HepG2 (cell line): Measurements from ENCODE around the gene PGC. TPM values are rescaled to one million over a fixed set of nuclear protein-coding genes. Genes with fewer than 3 reads are reported as not detected.

Source experiments
- AHR ChIP-seq: IDR thresholded peaks from 2 replicates; pipeline ENCODE4 v1.6.1; 2018; ENCODE audit warnings: missing genetic modification reagents, missing compliant biosample characterization
- ATF7 ChIP-seq, 2 experiments: fragments of 450-650 bp in 1 of 2; sonication (generic) in 1 of 2; formaldehyde crosslinking in 1 of 2; IDR thresholded peaks; 2 replicates each; pipeline versions ENCODE4 v1.4.0 to v1.6.1; 2016 to 2020; ENCODE audit warnings: antibody characterized with exemption in 1 of 2, mild to moderate bottlenecking in 1 of 2, missing genetic modification reagents in 1 of 2
- GABPB1 ChIP-seq: IDR thresholded peaks from 2 replicates; pipeline ENCODE4 v1.6.1; 2016; ENCODE audit warnings: mild to moderate bottlenecking, missing genetic modification reagents, moderate library complexity, missing compliant biosample characterization
- GATAD1 ChIP-seq: IDR thresholded peaks from 2 replicates; pipeline ENCODE4 v1.6.1; 2016; ENCODE audit warnings: missing genetic modification reagents, missing compliant biosample characterization
- MEIS2 ChIP-seq: sonication (generic); formaldehyde crosslinking; IDR thresholded peaks from 2 replicates; pipeline ENCODE4 v1.9.0; 2021; ENCODE audit warnings: mild to moderate bottlenecking, missing genetic modification reagents
- MIXL1 ChIP-seq: IDR thresholded peaks from 2 replicates; pipeline ENCODE4 v1.6.1; 2016
- NFKB2 ChIP-seq: sonication (generic); formaldehyde crosslinking; IDR thresholded peaks from 2 replicates; pipeline ENCODE4 v1.4.0; 2020; ENCODE audit warnings: missing genetic modification reagents, borderline replicate concordance
- NRL ChIP-seq: sonication (generic); formaldehyde crosslinking; IDR thresholded peaks from 2 replicates; pipeline ENCODE4 v1.5.0; 2020; ENCODE audit warnings: missing genetic modification reagents, mild to moderate bottlenecking, moderate library complexity, borderline replicate concordance
- PAF1 ChIP-seq: IDR thresholded peaks from 2 replicates; pipeline ENCODE4 v1.6.1; 2016; ENCODE audit warnings: missing genetic modification reagents, missing compliant biosample characterization
- PATZ1 ChIP-seq: sonication (generic); formaldehyde crosslinking; IDR thresholded peaks from 2 replicates; pipeline ENCODE4 v1.4.0; 2020; ENCODE audit warnings: missing genetic modification reagents
- PITX1 ChIP-seq: sonication (generic); formaldehyde crosslinking; IDR thresholded peaks from 2 replicates; pipeline ENCODE4 v1.5.1; 2020; ENCODE audit warnings: mild to moderate bottlenecking, missing genetic modification reagents
- UBTF ChIP-seq: sonication (generic); formaldehyde crosslinking; IDR thresholded peaks from 2 replicates; pipeline ENCODE4 v1.4.0; 2020; ENCODE audit warnings: mild to moderate bottlenecking, missing genetic modification reagents
- ZBTB21 ChIP-seq: sonication (generic); formaldehyde crosslinking; IDR thresholded peaks from 2 replicates; pipeline ENCODE4 v1.4.0; 2020; ENCODE audit warnings: missing genetic modification reagents
- ZKSCAN1 ChIP-seq: fragments of 150-350 bp; IDR thresholded peaks from 2 replicates; pipeline ENCODE4 v1.6.1; 2014; ENCODE audit warnings: low read length
- ZNF501 ChIP-seq: sonication (generic); formaldehyde crosslinking; IDR thresholded peaks from 2 replicates; pipeline ENCODE4 v1.5.1; 2020; ENCODE audit warnings: mild to moderate bottlenecking, moderate library complexity, missing genetic modification reagents
- ZNF547 ChIP-seq: sonication (generic); formaldehyde crosslinking; IDR thresholded peaks from 2 replicates; pipeline ENCODE4 v1.5.1; 2020; ENCODE audit warnings: mild to moderate bottlenecking, missing genetic modification reagents
- ZNF550 ChIP-seq: sonication (generic); formaldehyde crosslinking; IDR thresholded peaks from 2 replicates; pipeline ENCODE4 v1.4.0; 2020; ENCODE audit warnings: mild to moderate bottlenecking, missing genetic modification reagents, borderline replicate concordance
- ZNF614 ChIP-seq: IDR thresholded peaks from 2 replicates; pipeline ENCODE4 v1.6.1; 2018; ENCODE audit warnings: missing biosample characterization, missing genetic modification reagents, inconsistent platforms, borderline replicate concordance
- ZNF687 ChIP-seq: sonication (generic); formaldehyde crosslinking; IDR thresholded peaks from 2 replicates; pipeline ENCODE4 v1.5.1; 2020; ENCODE audit warnings: mild to moderate bottlenecking, missing genetic modification reagents, moderate library complexity
- polyA plus RNA-seq, 8 experiments: library from polyadenylated mRNA; depleted of rRNA in 3 of 8; stranded (reverse) in 7 of 8; unstranded in 1 of 8; fragments of >200 nt; fragmentation: Illumina TruSeq in 4 of 8; extraction: Trizol in 4 of 8; gene quantifications; 2 replicates each; pipeline versions ENCODE4 v1.2.1 to v1.2.3, GENCODE V29; 2011 to 2016; ENCODE audit warnings: low read depth in 4 of 8, missing spikeins in 1 of 8, mixed read lengths in 1 of 8; ENCODE audit not compliant: insufficient read depth in 1 of 8
- total RNA-seq, 5 experiments: library from RNA; depleted of rRNA; stranded (reverse); fragments of >200 nt; fragmentation: Illumina TruSeq; extraction: Trizol; gene quantifications; 2 replicates each; pipeline ENCODE4 v1.2.3, GENCODE V29; 2016; ENCODE audit warnings: low read depth in 1 of 5

PGC gene
- total and polyA plus RNA-seq, 2 of the 13 experiments (the other 11 are each of a cell fraction or from before 2014, with no cell fraction given), result 426 to 502 TPM

- 0 out of 2 replicates have a peak, but pooled peaks have one; percentile 36 for TF ChIP-seq ZKSCAN1
- TF ChIP-seq UBTF (CRISPR knock-in tag), result peak; percentile 73
- TF ChIP-seq GABPB1, result peak; percentile 63
- no peak for TF ChIP-seq ATF7 (IDR thresholded peaks at IDR 0.05)
- no peak for TF ChIP-seq ATF7 (CRISPR knock-in tag; IDR thresholded peaks at IDR 0.05)
- peak; percentile 68 for TF ChIP-seq NRL (CRISPR knock-in tag)
- no peak for TF ChIP-seq MEIS2
- TF ChIP-seq ZNF614 (CRISPR knock-in tag), result no peak
- 0 out of 2 replicates have a peak, but pooled peaks have one; percentile 72 for TF ChIP-seq ZNF550 (CRISPR knock-in tag)
- TF ChIP-seq ZNF501, result peak; percentile 25; the same call in 1 of the 2 replicates
- TF ChIP-seq ZNF687, result peak; percentile 84
- 0 out of 2 replicates have a peak, but pooled peaks have one; percentile 27 for TF ChIP-seq GATAD1 (CRISPR knock-in tag)
- no peak for TF ChIP-seq PAF1 (CRISPR knock-in tag)
- TF ChIP-seq AHR, result peak; percentile 30; the same call in 1 of the 2 replicates
- no peak for TF ChIP-seq ZBTB21 (CRISPR knock-in tag)
- no peak for TF ChIP-seq MIXL1
- TF ChIP-seq PITX1 (CRISPR knock-in tag), result peak; percentile 11; the same call in 1 of the 2 replicates
- TF ChIP-seq NFKB2 (CRISPR knock-in tag), result peak; percentile 59; the same call in 1 of the 2 replicates
- TF ChIP-seq PATZ1, result peak; percentile 78
- TF ChIP-seq ZNF547, result peak; percentile 34; the same call in 1 of the 2 replicates
Measured at GRCh38 chr6:41705996-41706835, 41.0 kb downstream of the PGC start (continued).
